Ecto neural progenitor cell (in vitro differentiated cells): ENCODE data around the gene C16orf54.
"Not testable (repeated sequence)": the region's sequence is repeated elsewhere in the genome, so short reads cannot be mapped to it uniquely, and the experiment has no call there.

ENCODE experiments used
- DNase-seq: peaks from one replicate; pipeline ENCODE4 v3.0.0-alpha.2; 2018; ENCODE audit warnings: low spot score

The C16orf54 gene, protein sequence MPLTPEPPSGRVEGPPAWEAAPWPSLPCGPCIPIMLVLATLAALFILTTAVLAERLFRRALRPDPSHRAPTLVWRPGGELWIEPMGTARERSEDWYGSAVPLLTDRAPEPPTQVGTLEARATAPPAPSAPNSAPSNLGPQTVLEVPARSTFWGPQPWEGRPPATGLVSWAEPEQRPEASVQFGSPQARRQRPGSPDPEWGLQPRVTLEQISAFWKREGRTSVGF

DNA sequence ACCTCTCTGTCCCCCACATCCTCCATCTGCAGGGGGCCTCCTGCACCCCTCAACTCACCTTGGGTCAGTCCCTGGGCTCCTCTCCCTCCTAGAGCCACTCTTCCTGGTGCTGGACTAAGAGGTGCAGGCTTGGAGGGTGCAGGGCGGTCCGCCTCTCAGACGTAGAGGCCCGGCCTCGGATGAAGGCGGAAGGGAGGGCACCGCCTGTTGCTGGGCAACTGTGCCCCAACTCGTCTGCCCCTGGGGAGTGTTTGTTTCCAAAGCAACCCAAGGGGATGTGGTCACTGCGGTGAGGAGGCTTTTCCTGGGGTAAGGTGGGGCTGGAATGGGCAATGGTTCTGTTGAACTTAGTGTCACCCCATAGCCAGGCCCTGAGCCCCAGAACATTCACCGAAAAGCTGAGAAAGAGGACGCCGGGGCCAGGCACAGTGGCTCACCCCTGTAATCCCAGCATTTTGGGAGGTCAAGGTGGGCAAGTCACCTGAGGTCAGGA is at the start of gene C16orf54:
C16orf54 (minus strand) TSS at position 138 of the 493 bp plus-strand sequence. CDS start 1,039 bp downstream, outside the sequence.
- DNase-seq: no peak

DNA sequence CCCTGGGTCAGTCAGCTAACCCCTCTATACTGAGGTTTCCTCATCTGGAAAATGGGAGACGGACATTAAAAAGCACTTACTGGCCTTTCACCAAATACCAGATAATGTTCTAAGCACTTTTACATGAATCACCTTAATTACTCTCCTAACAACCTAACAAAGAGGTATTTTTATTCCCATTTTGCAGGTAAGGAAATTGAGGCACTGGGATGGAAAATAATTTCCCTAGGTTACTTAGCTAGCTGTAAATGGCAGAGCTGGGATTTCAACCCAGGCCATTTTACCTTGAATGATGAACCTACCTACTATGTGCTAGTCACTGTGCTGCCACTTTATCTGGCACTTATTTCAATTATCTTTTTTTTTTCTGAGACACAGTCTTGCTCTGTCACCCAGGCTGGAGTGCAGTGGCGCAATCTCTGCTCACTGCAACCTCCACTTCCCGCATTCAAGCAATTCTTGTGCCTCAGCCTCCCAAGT is 48.5 kb upstream of the C16orf54 start:
- DNase-seq: no peak

DNA sequence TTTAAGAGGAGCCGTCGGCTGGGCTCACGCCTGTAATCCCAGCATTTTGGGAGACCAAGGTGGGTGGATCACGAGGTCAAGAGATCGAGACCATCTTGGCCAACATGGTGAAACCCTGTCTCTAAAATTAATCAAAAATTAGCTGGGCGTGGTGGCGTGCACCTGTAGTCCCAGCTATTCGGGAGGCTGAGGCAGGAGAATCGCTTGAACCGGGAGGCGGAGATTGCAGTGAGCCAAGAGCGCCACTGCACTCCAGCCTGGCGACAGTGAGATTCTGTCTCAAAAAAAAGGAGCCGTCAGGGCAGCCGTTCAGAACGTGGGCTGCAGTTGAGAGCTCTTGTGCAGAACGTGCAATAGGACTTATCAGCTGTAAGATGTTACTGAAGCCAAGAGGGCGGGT is 47.4 kb upstream of the C16orf54 start:
- DNase-seq: not testable (repeated sequence)

DNA sequence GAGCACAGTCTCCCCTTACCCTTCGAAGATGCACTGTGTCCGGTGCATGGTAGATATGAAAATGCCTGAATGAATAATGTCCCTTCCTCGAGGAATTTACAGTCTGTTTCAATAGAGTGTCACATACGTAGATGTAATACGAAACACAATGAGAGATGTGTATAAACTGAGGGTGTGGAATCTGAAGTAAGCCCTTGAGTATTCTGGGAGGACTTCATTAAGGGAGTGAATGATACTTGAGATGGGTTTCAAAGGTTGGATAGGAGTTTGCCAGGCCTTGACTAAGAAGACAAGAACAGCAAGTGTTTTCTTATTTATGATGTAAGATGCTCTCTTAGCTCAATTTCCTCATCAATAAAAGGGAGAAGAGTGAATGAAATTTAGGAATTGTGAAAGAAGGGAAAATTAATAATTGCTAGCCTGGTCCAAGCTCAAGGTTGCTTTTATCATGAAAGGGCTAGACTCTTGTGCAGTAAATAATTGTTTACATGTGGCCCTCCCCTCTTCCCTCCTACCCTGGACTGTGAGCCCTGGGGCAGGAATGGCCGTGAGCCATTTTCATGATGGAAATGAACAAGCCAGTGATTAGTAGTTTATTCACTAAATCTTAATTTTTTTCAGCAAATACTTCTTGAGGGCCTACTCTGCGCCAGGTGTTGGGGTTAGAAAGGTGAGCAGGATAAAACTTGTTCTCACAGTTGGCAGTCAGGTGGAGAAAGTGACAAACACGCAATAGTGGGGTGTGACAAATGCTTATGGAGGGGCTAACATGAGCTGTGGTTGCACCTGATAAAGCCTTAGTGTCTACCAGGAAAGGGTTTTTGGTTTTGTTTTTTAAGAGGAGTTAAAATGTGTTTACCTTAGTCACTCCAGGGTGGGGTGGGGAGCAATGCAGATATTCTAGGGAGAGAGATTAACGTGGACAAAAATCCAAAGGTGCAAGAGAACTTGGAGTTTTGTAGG is 46.3 kb upstream of the C16orf54 start:
- DNase-seq: no peak

DNA sequence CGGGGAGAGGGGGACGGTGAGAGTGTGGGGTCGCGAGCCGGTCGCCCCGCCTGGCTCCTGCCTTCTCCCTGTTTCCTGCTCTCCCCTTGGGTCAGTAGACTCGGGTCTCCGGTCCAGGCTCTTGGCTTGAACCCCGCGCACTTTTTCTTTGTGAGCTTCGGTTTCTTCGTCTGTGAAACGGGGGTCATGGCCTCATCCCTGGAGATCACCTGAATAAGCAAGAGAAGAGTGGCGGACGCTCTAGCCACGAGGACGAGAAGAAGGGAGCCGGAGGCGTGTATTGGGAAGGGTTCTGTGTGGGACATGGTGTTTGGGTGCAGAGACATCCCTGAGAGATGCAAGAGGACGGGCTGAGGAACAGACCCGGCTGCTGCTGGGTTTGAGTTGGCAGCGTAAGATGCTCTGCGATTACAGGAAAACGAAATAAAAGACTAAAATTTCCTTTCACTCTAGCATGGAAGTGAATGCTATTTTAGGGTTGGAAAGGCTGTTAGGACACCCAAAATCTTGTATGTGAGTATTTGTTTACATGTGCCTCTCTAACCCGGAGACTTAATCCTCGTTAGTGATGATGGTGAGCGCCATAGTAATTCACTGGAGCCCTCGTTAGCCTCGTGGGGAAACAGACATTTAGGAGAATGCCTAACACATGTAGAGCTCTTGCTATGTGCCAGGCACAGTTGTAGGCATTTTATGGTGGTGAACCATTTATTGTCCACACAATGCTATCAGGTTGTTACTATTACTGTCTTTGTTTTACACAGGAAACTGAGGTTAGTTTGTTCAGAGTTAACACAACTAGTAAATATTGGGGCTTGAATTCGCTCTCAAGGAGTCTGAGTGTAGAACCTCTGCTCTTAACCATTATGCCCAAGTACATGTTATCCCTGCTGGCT is 45.4 kb upstream of the C16orf54 start:
- no peak for DNase-seq

DNA sequence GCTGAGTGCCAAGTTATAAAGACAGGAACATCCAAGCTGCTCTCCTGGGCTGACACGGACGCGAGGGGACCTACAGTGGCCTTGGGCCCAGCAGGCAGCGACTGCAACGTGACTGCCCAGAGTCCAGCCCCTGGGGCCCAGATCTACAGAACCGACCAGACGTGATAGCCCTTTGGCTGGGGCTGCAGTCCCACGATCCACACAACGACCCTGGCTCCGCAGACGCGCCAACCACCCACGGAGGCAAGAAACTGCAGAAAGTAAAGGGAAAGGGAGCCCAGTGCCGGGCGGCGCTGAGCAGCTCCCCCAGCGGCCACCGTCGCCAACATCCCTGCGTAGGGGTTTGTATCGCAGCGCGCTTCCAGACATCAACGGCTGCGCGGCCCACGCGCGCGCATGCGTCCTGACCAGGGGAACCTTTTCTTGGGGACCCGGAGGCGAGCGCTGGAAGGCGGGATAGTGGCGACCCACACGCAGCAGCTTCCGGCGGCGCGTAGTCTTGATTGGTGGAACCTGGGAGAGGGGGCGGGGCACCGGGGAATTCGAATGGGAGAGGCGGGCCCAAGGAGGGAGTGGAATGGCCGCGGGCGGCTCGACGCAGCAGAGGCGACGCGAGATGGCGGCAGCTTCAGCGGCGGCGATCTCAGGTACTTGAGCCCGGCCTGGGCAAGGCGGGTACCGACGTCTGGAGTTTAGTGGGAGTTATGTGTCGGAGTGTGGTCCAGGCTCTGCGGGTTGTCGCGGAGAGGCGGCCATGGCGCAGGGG is 44.6 kb upstream of the C16orf54 start, which contains the start of gene KIF22:
KIF22 (plus strand) TSS at position 569 of the 766 bp plus-strand sequence; CDS start at position 578, 9 bp downstream.
- DNase-seq: peak; percentile 100

DNA sequence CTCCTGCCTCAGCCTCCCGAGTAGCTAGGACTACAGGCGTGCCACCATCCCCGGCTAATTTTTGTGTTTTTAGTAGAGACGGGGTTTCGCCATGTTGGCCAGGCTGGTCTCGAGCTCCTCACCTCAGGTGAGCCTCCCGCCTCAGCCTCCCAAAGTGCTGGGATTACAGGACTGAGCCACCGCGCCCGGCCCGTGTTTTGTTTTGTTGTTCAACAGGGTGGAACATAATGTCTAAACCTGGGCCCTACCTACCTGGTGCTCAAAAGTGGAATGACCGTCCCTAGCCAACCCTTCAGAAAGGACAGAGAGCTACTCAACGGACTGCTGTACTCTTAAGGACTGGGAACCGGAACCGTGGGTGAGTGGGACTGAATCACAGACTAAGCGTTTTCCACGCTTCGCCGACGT is 44.0 kb upstream of the C16orf54 start:
- DNase-seq: no peak

DNA sequence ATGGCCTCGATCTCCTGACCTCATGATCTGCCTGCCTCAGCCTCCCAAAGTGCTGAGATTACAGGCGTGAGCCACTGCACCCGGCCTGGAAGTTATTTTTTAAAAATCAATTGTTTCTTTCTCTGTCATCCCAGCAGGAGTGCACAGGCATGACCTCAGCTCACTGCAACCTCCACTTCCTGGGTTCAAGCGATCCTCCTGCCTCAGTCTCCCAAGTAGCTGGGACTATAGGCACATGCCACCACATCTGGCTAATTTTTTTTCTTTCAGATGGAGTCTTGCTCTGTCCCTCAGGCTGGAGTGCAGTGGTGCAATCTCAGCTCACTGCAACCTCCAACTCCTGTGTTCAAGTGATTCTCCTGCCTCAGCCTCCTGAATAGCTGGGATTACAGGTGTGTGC is 41.4 kb upstream of the C16orf54 start:
- not testable (repeated sequence) for DNase-seq

DNA sequence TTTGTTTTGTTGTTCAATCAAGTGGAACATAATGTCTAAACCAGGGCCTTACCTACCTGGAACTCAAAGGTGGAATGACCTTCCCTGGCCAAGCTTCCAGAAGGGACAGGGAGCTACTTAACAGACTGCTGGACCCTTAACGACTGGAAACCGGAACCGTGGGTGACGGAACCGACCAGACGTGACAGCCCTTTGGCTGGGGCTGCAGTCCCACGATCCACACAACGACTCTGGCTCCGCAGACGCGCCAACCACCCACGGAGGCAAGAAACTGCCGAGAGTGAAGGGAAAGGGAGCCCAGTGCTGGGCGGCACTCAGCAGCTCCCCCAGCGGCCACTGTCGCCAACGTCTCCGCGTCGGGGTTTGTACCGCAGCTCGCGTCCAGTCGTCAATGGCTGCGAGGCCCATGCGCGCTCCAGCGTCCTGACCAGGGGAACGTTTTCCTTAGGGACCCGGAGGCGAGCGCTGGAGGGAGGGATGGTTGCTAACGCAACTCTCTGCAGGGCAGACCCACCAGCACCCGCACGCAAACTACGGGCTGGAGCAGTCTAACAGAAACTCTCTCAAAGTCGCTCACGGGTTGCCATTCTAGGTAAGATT is 39.2 kb upstream of the C16orf54 start:
- DNase-seq: peak; percentile 87

DNA sequence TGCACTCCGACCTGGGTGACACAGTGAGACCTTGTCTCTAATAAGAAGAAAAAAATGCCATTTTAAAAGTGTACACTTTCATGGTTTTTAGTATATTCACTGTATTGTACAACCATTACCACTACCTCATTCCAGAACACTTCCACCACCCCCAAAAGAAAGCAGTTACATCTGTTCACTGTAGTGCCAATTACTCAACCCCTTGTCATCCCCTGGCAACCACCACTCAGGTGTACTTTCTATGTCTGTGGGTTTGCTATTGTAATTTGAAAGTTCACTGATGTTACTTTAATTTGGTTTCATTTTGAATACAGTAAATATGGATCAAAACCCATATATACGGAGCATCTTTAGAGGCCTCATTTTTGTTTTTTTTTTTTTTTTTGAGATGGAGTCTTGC is 38.4 kb upstream of the C16orf54 start:
- no peak for DNase-seq

DNA sequence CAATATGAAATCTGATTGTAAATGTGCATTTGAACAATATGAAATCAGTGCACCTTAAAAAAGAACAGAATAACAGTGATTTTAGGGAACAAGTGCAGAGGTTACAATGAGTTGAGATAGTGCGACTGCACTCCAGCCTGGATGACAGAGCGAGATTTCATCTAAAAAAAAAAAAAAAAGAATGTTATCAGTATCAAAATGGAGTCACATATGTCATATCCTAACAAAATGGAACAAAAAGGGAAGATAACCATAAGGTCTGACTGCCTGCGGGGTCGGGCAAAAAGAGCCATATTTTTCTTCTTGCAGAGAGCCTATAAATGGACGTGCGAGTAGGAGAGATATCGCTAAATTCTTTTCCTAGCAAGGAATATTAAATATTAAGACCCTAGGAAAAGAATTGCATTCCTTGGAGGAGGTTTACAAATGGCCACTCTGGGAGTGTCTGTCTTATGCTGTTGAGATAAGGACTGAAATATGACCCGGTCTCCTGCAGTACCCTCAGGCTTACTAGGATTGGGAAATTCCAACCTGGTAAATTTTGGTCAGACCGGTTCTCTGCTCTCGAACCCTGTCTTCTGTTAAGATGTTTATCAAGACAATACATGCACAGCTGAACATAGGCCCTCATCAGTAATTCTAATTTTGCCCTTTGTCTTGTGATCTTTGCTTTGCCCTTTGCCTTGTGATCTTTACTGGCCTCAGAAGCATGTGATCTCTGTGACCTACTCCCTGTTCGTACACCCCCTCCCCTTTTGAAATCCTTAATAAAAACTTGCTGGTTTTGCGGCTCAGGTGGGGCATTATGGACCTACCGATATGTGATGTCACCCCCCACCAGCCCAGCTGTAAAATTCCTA is 37.5 kb upstream of the C16orf54 start:
- not testable (repeated sequence) for DNase-seq

DNA sequence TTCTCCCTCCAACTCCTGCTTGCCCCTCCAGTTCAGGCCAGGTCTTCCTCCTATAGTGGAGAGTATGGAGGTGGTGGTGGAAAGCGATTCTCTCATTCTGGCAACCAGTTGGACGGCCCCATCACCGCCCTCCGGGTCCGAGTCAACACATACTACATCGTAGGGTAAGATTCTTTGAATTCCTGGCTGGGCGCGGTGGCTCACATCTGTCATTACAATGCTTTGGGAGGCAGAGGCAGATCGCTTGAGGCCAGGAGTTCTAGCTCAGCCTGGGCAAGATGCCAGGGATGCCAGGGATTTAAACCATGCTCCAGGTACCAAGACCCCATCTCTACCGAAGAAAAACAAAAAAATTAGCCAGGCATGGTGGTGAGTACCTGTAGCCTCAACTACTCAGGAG is 33.7 kb upstream of the C16orf54 start:
- DNase-seq: no peak

DNA sequence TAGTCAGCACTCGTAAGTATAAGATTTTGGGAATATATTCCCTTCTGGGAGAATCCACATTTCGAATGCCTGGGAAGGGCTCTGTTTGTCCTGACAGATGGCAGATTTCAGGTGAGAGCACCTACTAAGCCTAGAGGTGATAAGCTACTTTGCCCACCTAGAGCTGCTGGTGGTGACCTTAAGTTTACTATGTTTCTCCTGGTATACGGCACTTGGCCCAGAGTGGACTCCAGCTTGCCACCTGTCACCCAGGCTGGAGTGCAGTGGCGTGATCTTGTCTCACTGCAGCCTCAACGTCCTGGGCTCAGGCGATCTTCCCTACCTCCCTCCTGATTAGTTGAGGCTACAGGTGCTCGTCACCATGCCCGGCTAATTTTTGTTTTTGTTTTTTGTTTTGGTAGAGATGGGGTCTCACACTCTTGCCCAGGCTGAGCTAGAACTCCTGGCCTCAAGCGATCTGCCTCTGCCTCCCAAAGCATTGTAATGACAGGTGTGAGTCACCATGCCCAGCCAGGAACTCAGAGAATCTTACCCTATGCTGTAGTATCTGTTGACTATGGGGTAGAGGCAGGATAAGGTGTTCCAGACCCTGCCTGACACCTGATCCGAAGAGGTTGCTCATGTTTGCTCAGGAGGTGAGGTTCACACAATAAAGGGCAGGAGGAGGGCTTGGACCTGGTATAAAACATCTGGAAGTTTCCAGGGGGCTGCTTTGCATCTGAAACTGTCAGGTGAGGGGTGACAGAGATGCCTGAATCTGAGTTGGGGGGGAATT is 32.0 kb upstream of the C16orf54 start, which contains the start of gene ZG16:
ZG16 (plus strand) TSS at position 681 of the 775 bp plus-strand sequence. CDS start 1,011 bp downstream, outside the sequence.
- DNase-seq: no peak

DNA sequence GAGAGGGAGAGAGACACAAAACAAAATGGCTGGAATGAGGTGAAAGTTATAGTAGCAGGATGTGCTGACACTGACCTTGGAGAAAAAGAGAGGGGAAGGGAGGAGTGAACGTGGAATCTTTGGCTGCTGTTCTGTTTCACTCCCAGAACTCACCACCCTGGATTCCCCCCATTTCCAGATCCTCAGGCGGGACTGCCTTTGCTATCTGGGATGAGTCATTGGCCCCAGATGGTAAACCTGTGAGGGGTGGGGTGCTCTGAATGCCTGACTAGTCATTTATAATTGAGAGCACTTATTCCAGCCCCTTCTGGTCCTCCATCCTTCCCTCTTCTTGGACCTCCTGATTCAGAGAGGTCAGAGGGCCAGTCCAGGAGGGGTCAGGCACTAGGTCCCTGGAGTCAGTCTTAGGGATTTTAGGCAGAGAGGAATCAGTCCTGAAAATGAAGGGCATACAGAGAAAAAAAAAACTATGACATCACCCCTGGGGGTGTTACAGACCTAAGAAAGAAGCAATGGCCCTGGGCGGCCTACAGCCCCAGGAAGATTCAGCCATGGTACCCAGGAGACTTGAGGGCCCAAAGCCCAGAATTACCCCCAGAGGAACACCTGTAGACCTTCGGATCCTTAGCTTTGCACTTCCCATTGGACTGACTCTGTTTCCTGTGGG is 30.1 kb upstream of the C16orf54 start:
- DNase-seq: no peak

DNA sequence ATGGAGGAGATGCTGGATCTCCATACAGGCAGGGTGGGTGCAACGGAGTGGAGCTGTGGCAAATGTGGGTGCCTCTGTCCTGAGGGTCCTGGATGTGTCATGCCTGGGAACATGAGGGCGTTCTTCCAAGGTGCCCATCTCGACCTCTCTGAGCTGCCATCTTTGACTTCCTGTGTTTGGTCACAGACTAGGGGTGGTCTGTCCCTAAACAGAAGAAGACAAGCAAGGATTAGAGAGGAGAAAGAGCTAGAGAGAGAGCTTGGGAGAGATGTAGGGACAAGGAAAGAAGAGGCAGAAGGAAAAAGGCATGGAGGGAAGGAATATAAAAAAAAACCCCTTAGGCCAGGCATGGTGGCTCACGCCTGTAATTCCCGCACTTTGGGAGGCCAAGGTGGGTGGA is 28.9 kb upstream of the C16orf54 start:
- DNase-seq: no peak

DNA sequence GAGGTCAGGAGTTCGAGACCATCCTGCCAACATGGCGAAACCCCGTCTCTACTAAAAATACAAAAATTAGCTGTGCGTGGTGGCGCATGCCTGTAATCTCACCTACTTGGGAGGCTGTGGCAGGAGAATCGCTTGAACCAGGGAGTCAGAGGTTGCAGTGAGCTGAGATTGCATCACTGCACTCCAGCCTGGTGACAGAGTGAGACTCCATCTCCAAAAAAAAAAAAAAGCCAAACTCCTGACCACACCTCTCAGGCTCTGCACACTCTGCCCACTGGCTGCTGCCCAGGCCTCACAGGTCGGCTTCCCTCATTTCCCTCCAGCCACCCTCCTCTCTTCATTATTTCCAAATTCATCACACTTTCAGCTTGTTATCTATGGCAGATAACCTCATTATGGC is 26.5 kb upstream of the C16orf54 start:
- DNase-seq: not testable (repeated sequence)

DNA sequence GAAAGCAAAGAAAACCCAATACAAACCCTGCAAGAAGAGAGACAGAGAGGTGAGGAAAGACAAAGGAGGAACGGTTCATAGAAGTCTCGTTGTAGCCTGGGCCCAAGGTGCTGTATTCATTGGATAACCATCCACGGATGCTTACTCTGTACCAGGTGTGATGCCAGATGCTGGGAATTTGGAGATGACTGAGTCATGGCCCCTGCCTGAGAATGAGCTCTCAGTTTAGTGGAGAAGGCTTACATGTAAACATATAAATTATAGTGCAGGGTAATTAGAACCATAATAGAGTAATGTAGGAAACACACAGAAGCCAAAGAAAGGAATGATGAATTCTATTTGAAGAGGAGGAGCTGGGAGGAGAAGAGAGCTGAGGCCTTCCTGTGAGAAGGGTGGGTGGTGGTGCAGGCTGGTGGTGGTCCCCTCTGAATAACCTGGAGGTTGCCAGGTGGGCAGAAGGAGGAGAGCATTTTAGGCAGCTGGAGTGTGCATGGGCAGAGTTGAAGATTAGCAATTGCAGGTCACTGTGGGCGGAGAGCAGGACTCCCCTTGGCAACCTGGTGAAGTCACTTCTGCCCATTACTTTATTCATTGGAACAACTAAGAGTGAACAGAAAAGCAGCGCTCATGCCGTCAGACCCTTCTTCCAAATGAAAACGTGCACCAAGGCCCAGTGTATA is 24.6 kb upstream of the C16orf54 start:
- DNase-seq: no peak
